HCT116 (cell line): ENCODE data around the gene LRRTM2. TPM values are rescaled to one million over a fixed set of nuclear protein-coding genes. Genes with fewer than 3 reads are reported as not detected.

Experiments used
- ATAC-seq: fragments of 200-7000 bp; cut with Tn5 transposase; 2 replicates; pipeline ENCODE4 v1.9.1; 2020; ENCODE audit warnings: mild to moderate bottlenecking, moderate library complexity
- BruUV-seq: library from RNA; stranded (reverse); fragments of 400-500 nt; replicated peaks from 2 replicates; lab custom pipeline; 2021; lab: Mats Ljungman, UMichigan
- CTCF ChIA-PET: fragments of 300-600 bp; sonication (Branson Sonifier 250); formaldehyde crosslinking; loops from one replicate; lab custom pipeline; 2021; ENCODE audit warnings: antibody characterized with exemption; lab: Charles Lee
- POLR2A ChIA-PET: fragments of 300-600, 350-600 bp; sonication (Branson Sonifier 250); formaldehyde crosslinking; loops from one replicate; lab custom pipeline; 2021; ENCODE audit warnings: antibody characterized with exemption; lab: Charles Lee
- RAD21 ChIA-PET, 2 experiments: fragments of 300-600 bp; sonication (Branson Sonifier 250); formaldehyde crosslinking; loops; one replicate each; lab custom pipeline; 2023; ENCODE audit warnings: low total read pairs in 2 of 2; ENCODE audit not compliant: uncharacterized antibody in 2 of 2, unreplicated experiment in 2 of 2, low non-redundant PET in 1 of 2; lab: Charles Lee
- DNase-seq: peaks from one replicate; pipeline ENCODE4 v3.0.0-alpha.2; 2010; ENCODE audit warnings: low read depth, low spot score
- H2AFZ ChIP-seq: fragments of 200-600 bp; shearing (Covaris generic), sonication (generic); 2 replicates; pipeline ENCODE4 v1.6.1; 2017; ENCODE audit warnings: low read depth, mixed run types, mixed read lengths, antibody characterized with exemption, low read length; ENCODE audit not compliant: poor library complexity, severe bottlenecking
- H3K27ac ChIP-seq: 2 replicates; pipeline ENCODE4 v1.5.1; 2012; ENCODE audit warnings: low read depth, low read length
- H3K27me3 ChIP-seq: fragments of 200-600 bp; sonication (generic); 2 replicates; pipeline ENCODE4 v1.6.1; 2016; ENCODE audit warnings: mixed run types, low read length, mixed read lengths; ENCODE audit not compliant: insufficient read depth
- H3K36me3 ChIP-seq, 2 experiments: fragments of 200-500 bp in 1 of 2; fragments of 200-600 bp in 1 of 2; sonication (Bioruptor generic) in 1 of 2; sonication (generic) in 1 of 2; 2 replicates each; pipeline versions ENCODE4 v1.5.1 to v1.6.1; 2014 to 2016; ENCODE audit warnings: low read length in 2 of 2, inconsistent platforms in 1 of 2, mixed read lengths in 1 of 2, mixed run types in 1 of 2; ENCODE audit not compliant: insufficient read depth in 2 of 2, control insufficient read depth in 1 of 2
- H3K4me1 ChIP-seq, 2 experiments: fragments of 200-600 bp in 1 of 2; sonication (generic) in 1 of 2; 2 replicates each; pipeline versions ENCODE4 v1.5.1 to v1.6.1; 2012 to 2017; ENCODE audit warnings: low read length in 2 of 2, inconsistent platforms in 1 of 2, mild to moderate bottlenecking in 1 of 2, mixed read lengths in 1 of 2, mixed run types in 1 of 2, moderate library complexity in 1 of 2; ENCODE audit not compliant: insufficient read depth in 2 of 2, control insufficient read depth in 1 of 2
- H3K4me2 ChIP-seq: fragments of 200-600 bp; sonication (generic); 2 replicates; pipeline ENCODE4 v1.6.1; 2017; ENCODE audit warnings: mixed run types, low read length, mixed read lengths
- H3K4me3 ChIP-seq, 2 experiments: fragments of 200-600 bp in 1 of 2; sonication (generic) in 1 of 2; replicated peaks in 1 of 2; 2 replicates each; pipeline ENCODE4 v1.5.1; 2011 to 2016; ENCODE audit warnings: low read length in 2 of 2, control low read depth in 1 of 2, low read depth in 1 of 2, mild to moderate bottlenecking in 1 of 2, mixed read lengths in 1 of 2, mixed run types in 1 of 2
- H3K79me2 ChIP-seq: fragments of 200-600 bp; sonication (generic); 2 replicates; pipeline ENCODE4 v1.6.1; 2017; ENCODE audit warnings: mild to moderate bottlenecking, mixed run types, low read length, moderate library complexity, mixed read lengths; ENCODE audit not compliant: insufficient read depth
- H3K9ac ChIP-seq: fragments of 200-600 bp; sonication (generic); 2 replicates; pipeline ENCODE4 v1.6.1; 2016; ENCODE audit warnings: low read length, mixed read lengths
- H3K9me2 ChIP-seq: fragments of 200-600 bp; sonication (generic), shearing (Covaris generic); 2 replicates; pipeline ENCODE4 v1.6.1; 2017; ENCODE audit warnings: mixed run types, mild to moderate bottlenecking, moderate library complexity; ENCODE audit not compliant: insufficient read depth
- H3K9me3 ChIP-seq, 2 experiments: fragments of 200-500 bp in 1 of 2; fragments of 200-600 bp in 1 of 2; sonication (Bioruptor generic) in 1 of 2; sonication (generic) in 1 of 2; 2 replicates each; pipeline ENCODE4 v1.6.1; 2014 to 2017; ENCODE audit warnings: low read length in 2 of 2, mixed read lengths in 2 of 2, inconsistent platforms in 1 of 2, low read depth in 1 of 2, mild to moderate bottlenecking in 1 of 2, mixed run types in 1 of 2, moderate library complexity in 1 of 2; ENCODE audit not compliant: control insufficient read depth in 1 of 2, insufficient read depth in 1 of 2
- H4K20me1 ChIP-seq: fragments of 200-600 bp; sonication (generic), shearing (Covaris generic); 2 replicates; pipeline ENCODE4 v1.6.1; 2017; ENCODE audit warnings: mixed run types, mild to moderate bottlenecking, moderate library complexity; ENCODE audit not compliant: insufficient read depth
- CBX3 ChIP-seq: IDR thresholded peaks from 2 replicates; pipeline ENCODE4 v1.6.1; 2012; ENCODE audit warnings: low read depth
- CTCF ChIP-seq, 3 experiments: fragments of 200-600 bp in 1 of 3; sonication (generic) in 1 of 3; IDR thresholded peaks in 2 of 3; conservative IDR thresholded peaks in 1 of 3; 2 replicates each; pipeline ENCODE4 v1.5.1; 2012 to 2017; ENCODE audit warnings: low read depth in 2 of 3, low read length in 2 of 3, antibody characterized with exemption in 1 of 3, borderline replicate concordance in 1 of 3, control low read depth in 1 of 3, mild to moderate bottlenecking in 1 of 3, mixed read lengths in 1 of 3, mixed run types in 1 of 3, moderate library complexity in 1 of 3; ENCODE audit not compliant: insufficient read depth in 1 of 3
- EGR1 ChIP-seq: IDR thresholded peaks from 2 replicates; pipeline ENCODE4 v1.6.1; 2012; ENCODE audit warnings: low read depth
- EZH2phosphoT487 ChIP-seq: fragments of 200-600 bp; IDR thresholded peaks from 2 replicates; pipeline ENCODE4 v1.6.1; 2018; ENCODE audit warnings: antibody characterized with exemption, borderline replicate concordance
- FOSL1 ChIP-seq: IDR thresholded peaks from 2 replicates; pipeline ENCODE4 v1.6.1; 2012; ENCODE audit warnings: low read depth
- JUND ChIP-seq: IDR thresholded peaks from 2 replicates; pipeline ENCODE4 v1.6.1; 2012
- MAX ChIP-seq: IDR thresholded peaks from 2 replicates; pipeline ENCODE4 v1.6.1; 2012
- POLR2A ChIP-seq: IDR thresholded peaks from 2 replicates; pipeline ENCODE4 v1.7.0; 2011; ENCODE audit warnings: borderline replicate concordance; ENCODE audit not compliant: insufficient read depth, insufficient read length; ENCODE audit errors: extremely low read depth
- RAD21 ChIP-seq: IDR thresholded peaks from 2 replicates; pipeline ENCODE4 v1.6.1; 2012; ENCODE audit warnings: low read depth, mild to moderate bottlenecking
- SRF ChIP-seq: IDR thresholded peaks from 2 replicates; pipeline ENCODE4 v1.6.1; 2012; ENCODE audit warnings: low read depth
- TCF7L2 ChIP-seq: IDR thresholded peaks from 2 replicates; pipeline ENCODE4 v1.7.0; 2011; ENCODE audit warnings: borderline replicate concordance, inconsistent platforms; ENCODE audit not compliant: insufficient read depth, insufficient read length; ENCODE audit errors: extremely low read depth
- YY1 ChIP-seq: IDR thresholded peaks from 2 replicates; pipeline ENCODE4 v1.6.1; 2011; ENCODE audit warnings: low read length, low read depth, moderate library complexity, mild to moderate bottlenecking; ENCODE audit not compliant: insufficient replicate concordance; ENCODE audit errors: extremely low read depth
- ZFX ChIP-seq: fragments of 450-650 bp; IDR thresholded peaks from 2 replicates; pipeline ENCODE4 v1.6.1; 2017
- ZNF274 ChIP-seq: fragments of 200-500 bp; sonication (Bioruptor generic); IDR thresholded peaks from 2 replicates; pipeline ENCODE4 v1.6.1; 2014; ENCODE audit warnings: mild to moderate bottlenecking, low read depth, low read length, inconsistent platforms
- intact Hi-C: fragments of 100-400 bp; cut with micrococcal nuclease; formaldehyde crosslinking; loops from 2 replicates; pipeline ENCODE4 v1.10.0; 2022
- total RNA-seq: library from RNA; stranded (reverse); gene quantifications from one replicate; pipeline ENCODE4 v1.2.1, GENCODE V29; 2021; ENCODE audit not compliant: unreplicated experiment

Gene LRRTM2
- total RNA-seq, 1 experiment from 2014 or later: not detected

- no peak overlapping the region for H3K4me2 ChIP-seq
- intact Hi-C loops: no loop called here
- RAD21 ChIA-PET: no interaction called here
- H3K27ac ChIP-seq: no peak overlapping the region
- peaks cover 0 to 4% of the 10 kb centered on the region in 2 experiments; a peak in 2 of 4 replicates for H3K4me1 ChIP-seq
- POLR2A ChIA-PET: no interaction called here
- no peaks in the 10 kb centered on the region for H3K9me2 ChIP-seq
- CTCF ChIA-PET: no interaction called here
- H3K4me3 ChIP-seq: no peak overlapping the region
- DNase-seq (no peak), ATAC-seq (no peak)
- H3K9me3 ChIP-seq: no peaks in the 10 kb centered on the region
- H3K9ac ChIP-seq: no peak overlapping the region
- peaks cover 88% of the 10 kb centered on the region for H3K79me2 ChIP-seq
- H3K36me3 ChIP-seq: no peaks in the 10 kb centered on the region
- H2AFZ ChIP-seq: no peak overlapping the region
- no TSS peak for BruUV-seq
- TF ChIP-seq EGR1: no peak
- TF ChIP-seq, all 23 proteins: peak for 0
- Histone ChIP-seq H3K27me3 (no peaks in the 10 kb centered on the region), H4K20me1 (peaks cover 15% of the 10 kb centered on the region; the same call in 1 of the 2 replicates)
Observed at GRCh38 chr5:138876811-138877210, 1.7 kb upstream of the LRRTM2 start.

- TF ChIP-seq RAD21: no peak
- TF ChIP-seq JUND: no peak
- TF ChIP-seq ZNF274: no peak
- no peak for TF ChIP-seq EZH2phosphoT487
- TF ChIP-seq CTCF (IDR thresholded peaks at IDR 0.05 in 2 of 3, conservative IDR thresholded peaks at IDR 0.05 in 1 of 3; ENCODE audit: borderline replicate concordance in 1 of 3, insufficient read depth in 1 of 3, low read depth in 2 of 3, low read length in 2 of 3): no peak
- TF ChIP-seq YY1: no peak
- TF ChIP-seq MAX: no peak
- no peak for TF ChIP-seq FOSL1
- no peak for TF ChIP-seq ZFX
- TF ChIP-seq POLR2A: no peak
- TF ChIP-seq CBX3: no peak
- no peak for TF ChIP-seq SRF
- TF ChIP-seq TCF7L2: no peak
- Histone ChIP-seq H3K9ac (no peak overlapping the region), H3K36me3 (no peaks in the 10 kb centered on the region), H4K20me1 (peaks cover 15% of the 10 kb centered on the region; the same call in 1 of the 2 replicates), H3K27ac (no peak overlapping the region), H2AFZ (no peak overlapping the region), H3K4me2 (no peak overlapping the region), H3K9me3 (no peaks in the 10 kb centered on the region), H3K79me2 (peaks cover 86% of the 10 kb centered on the region), H3K27me3 (no peaks in the 10 kb centered on the region), H3K9me2 (no peaks in the 10 kb centered on the region), H3K4me1 (peaks cover 6 to 13% of the 10 kb centered on the region in 2 experiments), H3K4me3 (no peak overlapping the region)
- ChIA-PET RAD21 (no interaction called here), POLR2A (no interaction called here), CTCF (no interaction called here)
- ATAC-seq: no peak
- no TSS peak for BruUV-seq
- DNase-seq: no peak
- intact Hi-C loops: no loop called here
Observed at GRCh38 chr5:138875946-138876345, 811 bp upstream of the LRRTM2 start.
